Keratinocyte (primary cell): ENCODE results near the gene PREB.

Experiments
- EZH2 ChIP-seq: IDR thresholded peaks from one replicate; pipeline ENCODE4 v1.6.1; 2012; ENCODE audit warnings: inconsistent platforms, mild to moderate bottlenecking, low read length, moderate library complexity
- TF ChIP-seq, protein P1 (sequence below), 3 experiments: IDR thresholded peaks in 1 of 3; conservative IDR thresholded peaks in 1 of 3; optimal IDR thresholded peaks in 1 of 3; 2 replicates in 2 of 3; 3 replicates in 1 of 3; pipeline versions ENCODE3 to v1.5.1; 2011; ENCODE audit warnings: low read length in 3 of 3, mild to moderate bottlenecking in 3 of 3, moderate library complexity in 2 of 3, control low read depth in 1 of 3, inconsistent platforms in 1 of 3; ENCODE audit not compliant: insufficient read depth in 2 of 3; ENCODE audit errors: extremely low read depth in 1 of 3

DNA sequence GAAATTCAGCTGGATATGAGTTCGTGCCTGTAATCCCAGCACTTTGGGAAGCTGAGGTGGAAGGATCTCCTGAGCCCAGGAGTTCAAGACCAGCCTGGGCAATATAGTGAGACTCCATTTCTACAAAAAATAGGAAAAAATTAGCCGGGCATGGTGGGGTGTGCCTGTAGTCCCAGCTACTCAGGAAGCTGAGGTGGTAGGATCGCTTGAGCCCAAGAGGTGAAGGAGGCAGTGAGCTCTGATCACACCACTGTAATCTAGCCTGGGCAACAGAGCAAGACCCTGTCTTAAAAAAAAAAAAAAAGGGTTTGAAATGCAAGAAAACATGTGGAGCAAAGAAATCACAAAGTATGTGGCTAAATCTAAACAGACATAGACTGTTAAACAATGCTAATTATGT is 25.4 kb downstream of the PREB start:
- TF ChIP-seq, protein P1, sequence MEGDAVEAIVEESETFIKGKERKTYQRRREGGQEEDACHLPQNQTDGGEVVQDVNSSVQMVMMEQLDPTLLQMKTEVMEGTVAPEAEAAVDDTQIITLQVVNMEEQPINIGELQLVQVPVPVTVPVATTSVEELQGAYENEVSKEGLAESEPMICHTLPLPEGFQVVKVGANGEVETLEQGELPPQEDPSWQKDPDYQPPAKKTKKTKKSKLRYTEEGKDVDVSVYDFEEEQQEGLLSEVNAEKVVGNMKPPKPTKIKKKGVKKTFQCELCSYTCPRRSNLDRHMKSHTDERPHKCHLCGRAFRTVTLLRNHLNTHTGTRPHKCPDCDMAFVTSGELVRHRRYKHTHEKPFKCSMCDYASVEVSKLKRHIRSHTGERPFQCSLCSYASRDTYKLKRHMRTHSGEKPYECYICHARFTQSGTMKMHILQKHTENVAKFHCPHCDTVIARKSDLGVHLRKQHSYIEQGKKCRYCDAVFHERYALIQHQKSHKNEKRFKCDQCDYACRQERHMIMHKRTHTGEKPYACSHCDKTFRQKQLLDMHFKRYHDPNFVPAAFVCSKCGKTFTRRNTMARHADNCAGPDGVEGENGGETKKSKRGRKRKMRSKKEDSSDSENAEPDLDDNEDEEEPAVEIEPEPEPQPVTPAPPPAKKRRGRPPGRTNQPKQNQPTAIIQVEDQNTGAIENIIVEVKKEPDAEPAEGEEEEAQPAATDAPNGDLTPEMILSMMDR (optimal IDR thresholded peaks at IDR 0.05 in 1 of 3, IDR thresholded peaks at IDR 0.05 in 1 of 3, conservative IDR thresholded peaks at IDR 0.05 in 1 of 3; ENCODE audit: extremely low read depth in 1 of 3, insufficient read depth in 2 of 3, low read length in 3 of 3) = no peak
- TF ChIP-seq EZH2 = no peak
